Neural progenitor cell (in vitro differentiated cells): ENCODE measurements around the gene CSRP3. TPM values are rescaled to one million over a fixed set of nuclear protein-coding genes. Genes with fewer than 3 reads are reported as not detected.

Experiments
- DNase-seq: peaks from one replicate; pipeline ENCODE4 v3.0.0-alpha.2; 2016; ENCODE audit warnings: low spot score
- H2AFZ ChIP-seq: fragments of 200-600 bp; sonication (generic); replicated peaks from 2 replicates; pipeline ENCODE4 v1.6.1; 2016; ENCODE audit warnings: antibody characterized with exemption
- H3F3A ChIP-seq: fragments of 200-600 bp; sonication (generic); 2 replicates; pipeline ENCODE4 v1.6.1; 2016; ENCODE audit warnings: antibody characterized with exemption, low read depth
- H3K27ac ChIP-seq: fragments of 200-600 bp; sonication (generic); 2 replicates; pipeline ENCODE4 v1.5.1; 2016; ENCODE audit warnings: mild to moderate bottlenecking
- H3K27me3 ChIP-seq: fragments of 200-600 bp; sonication (generic); 2 replicates; pipeline ENCODE4 v1.6.1; 2016; ENCODE audit warnings: mild to moderate bottlenecking, moderate library complexity
- H3K36me3 ChIP-seq: fragments of 200-600 bp; sonication (generic); 2 replicates; pipeline ENCODE4 v1.5.1; 2016
- H3K4me1 ChIP-seq: fragments of 200-600 bp; sonication (generic); 2 replicates; pipeline ENCODE4 v1.6.1; 2016; ENCODE audit warnings: mixed run types
- H3K4me2 ChIP-seq: fragments of 200-600 bp; sonication (generic); 2 replicates; pipeline ENCODE4 v1.6.1; 2016
- H3K4me3 ChIP-seq: fragments of 200-600 bp; sonication (generic); 2 replicates; pipeline ENCODE4 v1.5.1; 2016
- H3K79me2 ChIP-seq: fragments of 200-600 bp; sonication (generic); 2 replicates; pipeline ENCODE4 v1.6.1; 2016; ENCODE audit warnings: low read depth
- H3K9ac ChIP-seq: fragments of 200-600 bp; sonication (generic); 2 replicates; pipeline ENCODE4 v1.6.1; 2016
- H3K9me3 ChIP-seq: fragments of 200-600 bp; sonication (generic); 2 replicates; pipeline ENCODE4 v1.5.1; 2016; ENCODE audit warnings: low read depth
- H4K20me1 ChIP-seq: fragments of 200-600 bp; sonication (generic); 2 replicates; pipeline ENCODE4 v1.6.1; 2016; ENCODE audit warnings: low read depth
- H3K27ac Mint-ChIP-seq: 3 replicates; pipeline ENCODE4 v1.8.0; 2021; ENCODE audit warnings: mixed read lengths
- H3K27me3 Mint-ChIP-seq: 2 replicates; pipeline ENCODE4 v1.8.0; 2022; ENCODE audit warnings: low read depth, mild to moderate bottlenecking, inconsistent platforms, moderate library complexity, mixed read lengths; ENCODE audit not compliant: insufficient read depth
- H3K36me3 Mint-ChIP-seq: 3 replicates; pipeline ENCODE4 v1.8.0; 2021; ENCODE audit warnings: mixed read lengths
- H3K4me1 Mint-ChIP-seq: 3 replicates; pipeline ENCODE4 v1.8.0; 2021; ENCODE audit warnings: mixed read lengths
- H3K4me3 Mint-ChIP-seq: 3 replicates; pipeline ENCODE4 v1.8.0; 2021; ENCODE audit warnings: mild to moderate bottlenecking, moderate library complexity, mixed read lengths
- H3K9me3 Mint-ChIP-seq: 3 replicates; pipeline ENCODE4 v1.8.0; 2020; ENCODE audit warnings: mixed read lengths
- EZH2 ChIP-seq: fragments of 200-600 bp; sonication (generic); IDR thresholded peaks from 2 replicates; pipeline ENCODE4 v1.6.1; 2017; ENCODE audit warnings: antibody characterized with exemption, mild to moderate bottlenecking, moderate library complexity
- EZH2phosphoT487 ChIP-seq: fragments of 200-600 bp; sonication (generic); IDR thresholded peaks from 2 replicates; pipeline ENCODE4 v1.6.1; 2017; ENCODE audit warnings: antibody characterized with exemption
- total RNA-seq: library from RNA; depleted of rRNA; stranded (reverse); fragments of >200 nt; gene quantifications from 2 replicates; pipeline ENCODE4 v1.2.3, GENCODE V29; 2015; ENCODE audit warnings: low replicate concordance
- TF ChIP-seq, protein P1 (sequence below): fragments of 200-600 bp; sonication (generic); IDR thresholded peaks from 2 replicates; pipeline ENCODE4 v1.5.1; 2017; ENCODE audit warnings: antibody characterized with exemption, mild to moderate bottlenecking

The CSRP3 gene
- total RNA-seq, 1 donor from 2014 or later: not detected

DNA sequence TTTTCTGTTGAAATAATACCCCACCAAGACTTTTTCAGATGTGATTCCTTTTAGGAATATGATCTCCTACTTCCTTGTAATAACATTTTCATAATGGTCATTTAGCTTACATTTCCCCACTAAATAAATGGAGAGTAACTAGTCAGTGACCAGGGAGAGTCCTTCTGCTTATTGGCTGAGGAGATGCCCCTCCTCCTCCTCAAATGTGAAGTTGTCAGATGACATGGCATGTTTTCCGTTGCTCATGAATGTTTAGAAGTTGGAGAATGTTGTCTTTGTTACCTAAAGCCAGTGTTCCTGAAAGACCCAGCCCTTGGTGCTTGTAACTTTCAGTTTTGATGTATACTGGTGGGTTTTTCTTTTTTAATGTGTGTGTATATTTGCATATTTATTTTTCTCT, 38.2 kb downstream of the CSRP3 start:
- no peaks in the 10 kb centered on the region for H3K79me2 ChIP-seq
- no peaks in the 10 kb centered on the region for H3K9me3 ChIP-seq
- Mint-ChIP-seq H3K4me1 (no peaks in the 10 kb centered on the region), H3K27me3 (no peaks in the 10 kb centered on the region), H3K36me3 (peaks cover 4% of the 10 kb centered on the region), H3K4me3 (no peak overlapping the region), H3K9me3 (no peaks in the 10 kb centered on the region), H3K27ac (no peak overlapping the region)
- H3K36me3 ChIP-seq: no peaks in the 10 kb centered on the region
- H3F3A ChIP-seq: no peaks in the 10 kb centered on the region
- no peak overlapping the region for H3K9ac ChIP-seq
- no peaks in the 10 kb centered on the region for H3K27me3 ChIP-seq
- H3K4me2 ChIP-seq: no peak overlapping the region
- H4K20me1 ChIP-seq: no peaks in the 10 kb centered on the region
- H2AFZ ChIP-seq: no peak overlapping the region
- no peaks in the 10 kb centered on the region for H3K4me1 ChIP-seq
- no peak for DNase-seq
- TF ChIP-seq EZH2 (no peak), EZH2phosphoT487 (no peak)
- H3K27ac ChIP-seq: no peak overlapping the region
- no peak overlapping the region for H3K4me3 ChIP-seq

DNA sequence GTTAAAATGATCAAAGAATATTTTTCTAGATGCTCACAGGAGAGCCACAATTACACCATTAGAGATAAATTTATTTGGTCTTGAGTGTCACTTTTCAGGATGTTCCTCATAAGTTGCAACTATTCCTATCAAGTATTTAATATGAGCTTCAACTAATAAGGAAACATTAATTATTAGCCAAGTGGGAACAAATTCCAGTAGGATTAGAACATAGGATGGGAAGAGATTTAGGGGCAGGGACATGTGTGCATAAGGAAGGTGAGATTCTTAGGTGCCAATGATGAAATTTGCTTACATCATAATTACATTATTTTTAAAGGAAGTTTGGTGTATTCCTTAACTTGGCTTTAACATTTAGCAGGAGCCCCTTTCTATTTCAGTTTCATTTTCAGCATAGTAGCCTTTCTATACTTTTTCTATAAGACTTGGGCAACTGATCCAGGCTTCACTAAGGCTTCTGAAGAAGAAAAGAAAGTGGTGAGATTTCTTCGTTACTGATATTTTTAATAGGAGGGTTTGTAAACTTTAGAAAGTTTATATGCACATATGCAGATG, 38.8 kb downstream of the CSRP3 start:
- H3K79me2 ChIP-seq: no peaks in the 10 kb centered on the region
- no peaks in the 10 kb centered on the region for H3K9me3 ChIP-seq
- no peaks in the 10 kb centered on the region for H3F3A ChIP-seq
- H3K4me1 Mint-ChIP-seq: no peaks in the 10 kb centered on the region
- H3K27ac Mint-ChIP-seq: no peak overlapping the region
- no peak overlapping the region for H3K4me3 ChIP-seq
- no peaks in the 10 kb centered on the region for H3K36me3 ChIP-seq
- TF ChIP-seq EZH2 (no peak), EZH2phosphoT487 (no peak)
- TF ChIP-seq, protein P1, sequence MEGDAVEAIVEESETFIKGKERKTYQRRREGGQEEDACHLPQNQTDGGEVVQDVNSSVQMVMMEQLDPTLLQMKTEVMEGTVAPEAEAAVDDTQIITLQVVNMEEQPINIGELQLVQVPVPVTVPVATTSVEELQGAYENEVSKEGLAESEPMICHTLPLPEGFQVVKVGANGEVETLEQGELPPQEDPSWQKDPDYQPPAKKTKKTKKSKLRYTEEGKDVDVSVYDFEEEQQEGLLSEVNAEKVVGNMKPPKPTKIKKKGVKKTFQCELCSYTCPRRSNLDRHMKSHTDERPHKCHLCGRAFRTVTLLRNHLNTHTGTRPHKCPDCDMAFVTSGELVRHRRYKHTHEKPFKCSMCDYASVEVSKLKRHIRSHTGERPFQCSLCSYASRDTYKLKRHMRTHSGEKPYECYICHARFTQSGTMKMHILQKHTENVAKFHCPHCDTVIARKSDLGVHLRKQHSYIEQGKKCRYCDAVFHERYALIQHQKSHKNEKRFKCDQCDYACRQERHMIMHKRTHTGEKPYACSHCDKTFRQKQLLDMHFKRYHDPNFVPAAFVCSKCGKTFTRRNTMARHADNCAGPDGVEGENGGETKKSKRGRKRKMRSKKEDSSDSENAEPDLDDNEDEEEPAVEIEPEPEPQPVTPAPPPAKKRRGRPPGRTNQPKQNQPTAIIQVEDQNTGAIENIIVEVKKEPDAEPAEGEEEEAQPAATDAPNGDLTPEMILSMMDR: no peak
- H3K27ac ChIP-seq: no peak overlapping the region
- no peak for DNase-seq
- H3K4me3 Mint-ChIP-seq: no peak overlapping the region
- H3K9me3 Mint-ChIP-seq: no peaks in the 10 kb centered on the region
- H4K20me1 ChIP-seq: no peaks in the 10 kb centered on the region
- no peaks in the 10 kb centered on the region for H3K36me3 Mint-ChIP-seq
- no peaks in the 10 kb centered on the region for H3K27me3 Mint-ChIP-seq
- H3K9ac ChIP-seq: no peak overlapping the region
- no peaks in the 10 kb centered on the region for H3K27me3 ChIP-seq
- H3K4me1 ChIP-seq: no peaks in the 10 kb centered on the region
- H3K4me2 ChIP-seq: no peak overlapping the region
- no peak overlapping the region for H2AFZ ChIP-seq

DNA sequence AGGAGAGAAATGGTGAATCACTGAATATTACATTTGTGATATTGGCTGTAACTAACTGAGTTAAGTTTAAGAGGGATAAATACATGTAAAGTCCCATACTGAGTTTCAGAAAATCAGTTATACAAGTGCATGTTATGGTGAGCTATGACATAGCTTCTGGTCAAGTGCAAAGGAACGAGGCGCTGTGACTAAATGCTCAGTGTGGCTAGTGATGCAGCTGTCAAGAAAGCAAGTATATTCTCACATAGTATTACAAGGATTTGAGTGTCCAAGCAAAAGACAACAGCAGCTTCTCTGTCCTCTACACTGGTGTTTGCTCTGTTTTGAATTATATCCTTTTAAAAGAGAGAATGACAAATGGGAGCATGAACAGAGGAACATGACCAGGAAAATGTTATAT, 40.1 kb downstream of the CSRP3 start:
- H3K9me3 ChIP-seq: no peaks in the 10 kb centered on the region
- no peaks in the 10 kb centered on the region for H3K79me2 ChIP-seq
- Mint-ChIP-seq H3K9me3 (no peaks in the 10 kb centered on the region), H3K36me3 (no peaks in the 10 kb centered on the region), H3K4me1 (no peaks in the 10 kb centered on the region), H3K27ac (no peak overlapping the region), H3K4me3 (no peak overlapping the region), H3K27me3 (no peaks in the 10 kb centered on the region)
- DNase-seq: no peak
- H3F3A ChIP-seq: no peaks in the 10 kb centered on the region
- no peak overlapping the region for H3K27ac ChIP-seq
- H3K4me2 ChIP-seq: no peak overlapping the region
- no peaks in the 10 kb centered on the region for H3K36me3 ChIP-seq
- no peak overlapping the region for H3K9ac ChIP-seq
- H3K4me3 ChIP-seq: no peak overlapping the region
- no peaks in the 10 kb centered on the region for H3K27me3 ChIP-seq
- no peak for TF ChIP-seq EZH2
- TF ChIP-seq, protein P1: no peak
- TF ChIP-seq EZH2phosphoT487: no peak
- no peaks in the 10 kb centered on the region for H4K20me1 ChIP-seq
- no peaks in the 10 kb centered on the region for H3K4me1 ChIP-seq
- no peak overlapping the region for H2AFZ ChIP-seq

DNA sequence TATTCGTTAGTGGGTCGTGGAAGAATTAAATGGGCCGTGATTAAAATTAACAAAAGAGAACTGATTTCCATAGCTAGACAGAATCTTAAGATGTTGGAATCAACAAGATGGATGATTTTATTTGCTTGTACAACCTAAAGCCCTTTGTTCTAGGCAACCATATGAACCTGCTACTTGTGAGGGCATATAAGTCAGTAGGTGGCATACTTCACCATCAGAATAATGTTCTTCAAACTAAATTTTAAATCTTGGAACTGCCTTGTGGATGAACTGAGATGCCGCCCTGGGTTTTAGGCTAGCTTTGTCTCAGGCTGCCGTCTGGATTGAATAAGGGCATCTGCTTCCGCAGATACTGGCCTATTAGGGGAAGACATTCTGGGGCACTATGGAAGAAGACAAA, 40.9 kb downstream of the CSRP3 start:
- no peak overlapping the region for H3K4me2 ChIP-seq
- H3K27ac Mint-ChIP-seq: no peak overlapping the region
- H3K9ac ChIP-seq: no peak overlapping the region
- no peak overlapping the region for H2AFZ ChIP-seq
- no peaks in the 10 kb centered on the region for H3K9me3 ChIP-seq
- H3K36me3 Mint-ChIP-seq: peaks cover 3% of the 10 kb centered on the region
- no peak overlapping the region for H3K4me3 Mint-ChIP-seq
- H4K20me1 ChIP-seq: no peaks in the 10 kb centered on the region
- no peaks in the 10 kb centered on the region for H3K27me3 Mint-ChIP-seq
- H3K27me3 ChIP-seq: no peaks in the 10 kb centered on the region
- no peaks in the 10 kb centered on the region for H3F3A ChIP-seq
- no peak for DNase-seq
- H3K9me3 Mint-ChIP-seq: no peaks in the 10 kb centered on the region
- TF ChIP-seq EZH2phosphoT487: no peak
- TF ChIP-seq, protein P1: no peak
- no peak for TF ChIP-seq EZH2
- H3K4me1 Mint-ChIP-seq: no peaks in the 10 kb centered on the region
- H3K27ac ChIP-seq: no peak overlapping the region
- H3K36me3 ChIP-seq: no peaks in the 10 kb centered on the region
- H3K4me1 ChIP-seq: no peaks in the 10 kb centered on the region
- no peak overlapping the region for H3K4me3 ChIP-seq
- H3K79me2 ChIP-seq: no peaks in the 10 kb centered on the region
